WTC11 (cell line): ENCODE measurements around the gene SPOCD1. TPM values are rescaled to one million over a fixed set of nuclear protein-coding genes. Genes with fewer than 3 reads are reported as not detected.

ENCODE experiments used
- ATAC-seq: fragments of 200-7000 bp; cut with Tn5 transposase; 2 replicates; pipeline ENCODE4 v1.10.0; 2021; ENCODE audit warnings: mild to moderate bottlenecking, moderate library complexity
- CTCF ChIA-PET: fragments of 300-600 bp; sonication (Branson Sonifier 250); formaldehyde crosslinking; loops from one replicate; lab custom pipeline; 2021; ENCODE audit warnings: antibody characterized with exemption; lab: Charles Lee
- POLR2A ChIA-PET: fragments of 350-600 bp; sonication (Branson Sonifier 250); formaldehyde crosslinking; loops from one replicate; lab custom pipeline; 2021; ENCODE audit warnings: antibody characterized with exemption; lab: Charles Lee
- DNase-seq: peaks from one replicate; pipeline ENCODE4 v3.0.0; 2021; ENCODE audit warnings: low spot score
- H3K27ac Mint-ChIP-seq: 2 replicates; pipeline ENCODE4 v1.8.0; 2021; ENCODE audit warnings: mixed read lengths
- H3K27me3 Mint-ChIP-seq: 2 replicates; pipeline ENCODE4 v1.8.0; 2021; ENCODE audit warnings: low read depth, mild to moderate bottlenecking, moderate library complexity, mixed read lengths
- H3K36me3 Mint-ChIP-seq: 2 replicates; pipeline ENCODE4 v1.8.0; 2021; ENCODE audit warnings: mixed read lengths
- H3K4me1 Mint-ChIP-seq: 2 replicates; pipeline ENCODE4 v1.8.0; 2022; ENCODE audit warnings: mixed read lengths
- H3K4me3 Mint-ChIP-seq: 2 replicates; pipeline ENCODE4 v1.8.0; 2021; ENCODE audit warnings: mild to moderate bottlenecking, moderate library complexity, mixed read lengths
- H3K9me3 Mint-ChIP-seq: 2 replicates; pipeline ENCODE4 v1.8.0; 2021; ENCODE audit warnings: mixed read lengths
- JUN ChIP-seq: sonication (generic); formaldehyde crosslinking; IDR thresholded peaks from 2 replicates; pipeline ENCODE4 v1.8.0; 2023; ENCODE audit warnings: mild to moderate bottlenecking, missing genetic modification reagents
- NFE2L1 ChIP-seq: sonication (generic); formaldehyde crosslinking; IDR thresholded peaks from 2 replicates; pipeline ENCODE4 v1.8.1; 2023; ENCODE audit warnings: missing genetic modification reagents
- STAT6 ChIP-seq: sonication (generic); formaldehyde crosslinking; conservative IDR thresholded peaks from 2 replicates; pipeline ENCODE4 v1.8.1; 2023; ENCODE audit warnings: mild to moderate bottlenecking, low read depth, missing genetic modification reagents, moderate library complexity
- TEAD4 ChIP-seq: sonication (generic); formaldehyde crosslinking; IDR thresholded peaks from 2 replicates; pipeline ENCODE4 v1.8.0; 2022; ENCODE audit warnings: mild to moderate bottlenecking, missing genetic modification reagents
- ZBTB21 ChIP-seq: sonication (generic); formaldehyde crosslinking; IDR thresholded peaks from 2 replicates; pipeline ENCODE4 v1.8.1; 2023; ENCODE audit warnings: mild to moderate bottlenecking, missing genetic modification reagents, borderline replicate concordance
- ZNF263 ChIP-seq: sonication (generic); formaldehyde crosslinking; IDR thresholded peaks from 2 replicates; pipeline ENCODE4 v1.8.1; 2022; ENCODE audit warnings: low read depth, mild to moderate bottlenecking, moderate library complexity, missing genetic modification reagents
- ZNF281 ChIP-seq: sonication (generic); formaldehyde crosslinking; IDR thresholded peaks from 2 replicates; pipeline ENCODE4 v1.8.0; 2023; ENCODE audit warnings: mild to moderate bottlenecking, missing genetic modification reagents
- total RNA-seq: library from RNA; stranded (reverse); gene quantifications from 3 replicates; pipeline ENCODE4 v1.2.3, GENCODE V29; 2021
- TF ChIP-seq, protein P1 (sequence below): sonication (generic); formaldehyde crosslinking; IDR thresholded peaks from 2 replicates; pipeline ENCODE4 v1.8.1; 2023; ENCODE audit warnings: mild to moderate bottlenecking, missing genetic modification reagents, borderline replicate concordance
- TF ChIP-seq, protein P2 (sequence below): fragments of 250-450 bp; sonication (Bioruptor Pico); IDR thresholded peaks from 2 replicates; pipeline ENCODE4 v2.1.2; 2022; ENCODE audit warnings: mild to moderate bottlenecking, moderate library complexity
- TF ChIP-seq, protein P3 (sequence below): sonication (generic); formaldehyde crosslinking; IDR thresholded peaks from 2 replicates; pipeline ENCODE4 v1.8.1; 2022; ENCODE audit warnings: low read depth, missing genetic modification reagents, borderline replicate concordance
- TF ChIP-seq, protein P4 (sequence below): sonication (generic); formaldehyde crosslinking; IDR thresholded peaks from 2 replicates; pipeline ENCODE4 v1.8.0; 2022; ENCODE audit warnings: mild to moderate bottlenecking, missing genetic modification reagents
- TF ChIP-seq, protein P5 (sequence below): fragments of 250-450 bp; sonication (Bioruptor Pico); conservative IDR thresholded peaks from 2 replicates; pipeline ENCODE4 v1.9.0; 2021; ENCODE audit warnings: mild to moderate bottlenecking

SPOCD1 gene
- total RNA-seq, 1 experiment from 2014 or later = 3.0 TPM

DNA sequence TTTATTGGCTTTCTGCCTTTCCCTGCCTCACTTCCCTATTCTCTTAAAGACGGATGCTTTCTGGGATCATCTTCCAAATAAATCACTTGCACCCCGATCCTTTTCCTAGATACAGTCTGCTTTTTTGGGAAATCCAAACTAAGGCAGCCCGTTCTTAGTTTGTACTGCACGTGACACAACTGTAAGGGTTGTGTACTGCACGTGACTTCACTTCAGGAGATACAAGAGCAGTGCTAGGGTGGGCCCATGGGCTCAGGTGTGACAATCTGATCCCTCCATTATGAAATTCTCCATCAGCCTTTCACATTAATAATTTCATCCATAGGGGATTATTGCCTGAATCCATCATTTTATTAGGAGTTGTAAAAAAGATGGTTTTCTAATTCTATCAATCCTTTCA, 33.8 kb upstream of the SPOCD1 start (continued):
- TF ChIP-seq, protein P1, sequence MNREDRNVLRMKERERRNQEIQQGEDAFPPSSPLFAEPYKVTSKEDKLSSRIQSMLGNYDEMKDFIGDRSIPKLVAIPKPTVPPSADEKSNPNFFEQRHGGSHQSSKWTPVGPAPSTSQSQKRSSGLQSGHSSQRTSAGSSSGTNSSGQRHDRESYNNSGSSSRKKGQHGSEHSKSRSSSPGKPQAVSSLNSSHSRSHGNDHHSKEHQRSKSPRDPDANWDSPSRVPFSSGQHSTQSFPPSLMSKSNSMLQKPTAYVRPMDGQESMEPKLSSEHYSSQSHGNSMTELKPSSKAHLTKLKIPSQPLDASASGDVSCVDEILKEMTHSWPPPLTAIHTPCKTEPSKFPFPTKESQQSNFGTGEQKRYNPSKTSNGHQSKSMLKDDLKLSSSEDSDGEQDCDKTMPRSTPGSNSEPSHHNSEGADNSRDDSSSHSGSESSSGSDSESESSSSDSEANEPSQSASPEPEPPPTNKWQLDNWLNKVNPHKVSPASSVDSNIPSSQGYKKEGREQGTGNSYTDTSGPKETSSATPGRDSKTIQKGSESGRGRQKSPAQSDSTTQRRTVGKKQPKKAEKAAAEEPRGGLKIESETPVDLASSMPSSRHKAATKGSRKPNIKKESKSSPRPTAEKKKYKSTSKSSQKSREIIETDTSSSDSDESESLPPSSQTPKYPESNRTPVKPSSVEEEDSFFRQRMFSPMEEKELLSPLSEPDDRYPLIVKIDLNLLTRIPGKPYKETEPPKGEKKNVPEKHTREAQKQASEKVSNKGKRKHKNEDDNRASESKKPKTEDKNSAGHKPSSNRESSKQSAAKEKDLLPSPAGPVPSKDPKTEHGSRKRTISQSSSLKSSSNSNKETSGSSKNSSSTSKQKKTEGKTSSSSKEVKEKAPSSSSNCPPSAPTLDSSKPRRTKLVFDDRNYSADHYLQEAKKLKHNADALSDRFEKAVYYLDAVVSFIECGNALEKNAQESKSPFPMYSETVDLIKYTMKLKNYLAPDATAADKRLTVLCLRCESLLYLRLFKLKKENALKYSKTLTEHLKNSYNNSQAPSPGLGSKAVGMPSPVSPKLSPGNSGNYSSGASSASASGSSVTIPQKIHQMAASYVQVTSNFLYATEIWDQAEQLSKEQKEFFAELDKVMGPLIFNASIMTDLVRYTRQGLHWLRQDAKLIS (CRISPR knock-in tag) = no peak
- TF ChIP-seq ZNF263 (no peak), JUN (CRISPR knock-in tag) (no peak), ZNF281 (CRISPR knock-in tag) (no peak), ZBTB21 (CRISPR knock-in tag) (no peak)

- no peak for DNase-seq
- H3K4me1 Mint-ChIP-seq = no peaks in the 10 kb centered on the region
Observed at GRCh38 chr1:31848381-31848897, 32.6 kb upstream of the SPOCD1 start.

More at GRCh38 chr1:31848381-31848897, 32.6 kb upstream of the SPOCD1 start:
- ChIA-PET CTCF (no interaction called here), POLR2A (no interaction called here)
- ATAC-seq = no peak
- no peaks in the 10 kb centered on the region for H3K36me3 Mint-ChIP-seq
- H3K27ac Mint-ChIP-seq = no peak overlapping the region
- no peak overlapping the region for H3K4me3 Mint-ChIP-seq
- H3K9me3 Mint-ChIP-seq = peaks cover 4% of the 10 kb centered on the region
- TF ChIP-seq, protein P2, sequence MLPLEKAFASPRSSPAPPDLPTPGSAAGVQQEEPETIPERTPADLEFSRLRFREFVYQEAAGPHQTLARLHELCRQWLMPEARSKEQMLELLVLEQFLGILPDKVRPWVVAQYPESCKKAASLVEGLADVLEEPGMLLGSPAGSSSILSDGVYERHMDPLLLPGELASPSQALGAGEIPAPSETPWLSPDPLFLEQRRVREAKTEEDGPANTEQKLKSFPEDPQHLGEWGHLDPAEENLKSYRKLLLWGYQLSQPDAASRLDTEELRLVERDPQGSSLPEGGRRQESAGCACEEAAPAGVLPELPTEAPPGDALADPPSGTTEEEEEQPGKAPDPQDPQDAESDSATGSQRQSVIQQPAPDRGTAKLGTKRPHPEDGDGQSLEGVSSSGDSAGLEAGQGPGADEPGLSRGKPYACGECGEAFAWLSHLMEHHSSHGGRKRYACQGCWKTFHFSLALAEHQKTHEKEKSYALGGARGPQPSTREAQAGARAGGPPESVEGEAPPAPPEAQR (CRISPR knock-in tag) = no peak
- TF ChIP-seq, protein P3, sequence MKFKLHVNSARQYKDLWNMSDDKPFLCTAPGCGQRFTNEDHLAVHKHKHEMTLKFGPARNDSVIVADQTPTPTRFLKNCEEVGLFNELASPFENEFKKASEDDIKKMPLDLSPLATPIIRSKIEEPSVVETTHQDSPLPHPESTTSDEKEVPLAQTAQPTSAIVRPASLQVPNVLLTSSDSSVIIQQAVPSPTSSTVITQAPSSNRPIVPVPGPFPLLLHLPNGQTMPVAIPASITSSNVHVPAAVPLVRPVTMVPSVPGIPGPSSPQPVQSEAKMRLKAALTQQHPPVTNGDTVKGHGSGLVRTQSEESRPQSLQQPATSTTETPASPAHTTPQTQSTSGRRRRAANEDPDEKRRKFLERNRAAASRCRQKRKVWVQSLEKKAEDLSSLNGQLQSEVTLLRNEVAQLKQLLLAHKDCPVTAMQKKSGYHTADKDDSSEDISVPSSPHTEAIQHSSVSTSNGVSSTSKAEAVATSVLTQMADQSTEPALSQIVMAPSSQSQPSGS (CRISPR knock-in tag) = no peak
- TF ChIP-seq STAT6 (CRISPR knock-in tag) = no peak
- no peak for TF ChIP-seq TEAD4
- TF ChIP-seq, protein P4, sequence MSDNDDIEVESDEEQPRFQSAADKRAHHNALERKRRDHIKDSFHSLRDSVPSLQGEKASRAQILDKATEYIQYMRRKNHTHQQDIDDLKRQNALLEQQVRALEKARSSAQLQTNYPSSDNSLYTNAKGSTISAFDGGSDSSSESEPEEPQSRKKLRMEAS = no peak
- no peak for TF ChIP-seq NFE2L1 (CRISPR knock-in tag)
- TF ChIP-seq, protein P5, sequence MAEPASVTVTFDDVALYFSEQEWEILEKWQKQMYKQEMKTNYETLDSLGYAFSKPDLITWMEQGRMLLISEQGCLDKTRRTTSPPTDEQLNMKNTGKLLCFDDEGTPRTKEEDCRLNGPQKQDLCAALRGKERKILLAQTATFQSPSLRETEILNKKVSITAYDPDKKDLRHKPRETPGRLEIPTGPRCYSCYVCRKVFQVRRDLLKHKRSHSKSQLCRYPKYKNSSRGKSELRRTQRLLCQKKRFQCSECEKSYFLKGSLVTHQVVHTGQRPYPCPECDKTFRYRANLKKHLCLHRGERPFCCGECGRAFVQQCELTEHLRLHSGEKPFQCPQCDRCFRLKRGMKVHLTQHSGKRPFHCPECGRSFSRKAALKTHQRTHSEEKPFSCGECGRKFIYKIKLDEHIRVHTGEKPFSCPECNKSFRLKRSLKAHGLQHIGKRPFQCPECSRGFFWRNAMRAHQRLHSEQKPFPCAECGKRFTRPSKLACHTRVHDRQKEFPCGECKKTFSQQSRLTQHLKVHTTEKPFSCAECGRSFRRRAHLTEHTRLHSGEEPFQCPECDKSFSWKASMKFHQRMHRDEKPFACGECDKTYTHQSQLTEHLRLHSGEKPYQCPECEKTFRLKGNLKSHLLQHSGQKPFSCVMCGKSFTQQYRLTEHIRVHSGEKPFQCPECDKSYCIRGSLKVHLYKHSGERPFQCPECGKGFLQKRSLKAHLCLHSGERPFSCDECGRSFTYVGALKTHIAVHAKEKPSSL (CRISPR knock-in tag) = no peak
- no peaks in the 10 kb centered on the region for H3K27me3 Mint-ChIP-seq
